Measurements from ENCODE around the gene LMTK2.

The LMTK2 gene

DNA sequence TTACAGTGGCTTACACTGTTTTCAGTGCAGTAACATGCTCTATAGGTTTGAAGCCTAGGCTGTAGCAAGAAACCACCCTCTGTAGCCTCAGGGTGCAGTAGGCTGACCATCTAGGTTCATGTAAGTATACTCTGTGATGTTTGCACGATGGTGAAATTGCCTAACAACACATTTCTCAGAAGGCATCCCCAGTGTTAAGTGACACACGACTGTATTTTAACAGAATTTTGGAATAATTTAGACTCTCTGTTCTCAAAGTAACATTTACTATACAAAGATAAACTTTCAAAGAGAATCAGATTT lies 60.0 kb downstream of the LMTK2 start:
- intact Hi-C loops (cut with DNase I) = loop anchor here (5.0 kb wide), 2 partner anchors 59 to 144 kb away; partner anchors contain the start of gene LMTK2
- no peak for DNase-seq

DNA sequence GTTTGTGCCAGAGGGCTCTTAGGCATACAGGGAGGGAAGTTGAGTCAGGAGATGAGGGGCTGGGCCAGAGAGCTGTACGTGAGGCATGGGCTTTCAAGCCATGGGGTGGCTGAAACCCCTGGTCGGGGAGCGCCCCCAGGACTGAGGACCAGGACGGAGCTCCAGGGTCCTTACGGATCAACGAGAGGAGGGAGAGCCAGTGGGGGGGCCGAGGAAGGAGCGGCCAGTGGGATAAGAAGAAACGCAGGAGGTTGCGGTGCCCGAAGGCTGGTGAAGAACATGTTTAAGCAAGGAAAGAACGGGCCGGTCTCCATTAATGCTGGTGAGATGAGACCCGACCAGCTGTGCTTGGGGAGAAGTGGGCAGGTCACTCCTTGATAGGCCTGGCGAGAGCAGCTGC lies 61.0 kb downstream of the LMTK2 start:
- intact Hi-C loops (cut with DNase I) = loop anchor here (5.0 kb wide), 2 partner anchors 60 to 145 kb away; partner anchors contain the start of gene LMTK2
- DNase-seq = no peak

DNA sequence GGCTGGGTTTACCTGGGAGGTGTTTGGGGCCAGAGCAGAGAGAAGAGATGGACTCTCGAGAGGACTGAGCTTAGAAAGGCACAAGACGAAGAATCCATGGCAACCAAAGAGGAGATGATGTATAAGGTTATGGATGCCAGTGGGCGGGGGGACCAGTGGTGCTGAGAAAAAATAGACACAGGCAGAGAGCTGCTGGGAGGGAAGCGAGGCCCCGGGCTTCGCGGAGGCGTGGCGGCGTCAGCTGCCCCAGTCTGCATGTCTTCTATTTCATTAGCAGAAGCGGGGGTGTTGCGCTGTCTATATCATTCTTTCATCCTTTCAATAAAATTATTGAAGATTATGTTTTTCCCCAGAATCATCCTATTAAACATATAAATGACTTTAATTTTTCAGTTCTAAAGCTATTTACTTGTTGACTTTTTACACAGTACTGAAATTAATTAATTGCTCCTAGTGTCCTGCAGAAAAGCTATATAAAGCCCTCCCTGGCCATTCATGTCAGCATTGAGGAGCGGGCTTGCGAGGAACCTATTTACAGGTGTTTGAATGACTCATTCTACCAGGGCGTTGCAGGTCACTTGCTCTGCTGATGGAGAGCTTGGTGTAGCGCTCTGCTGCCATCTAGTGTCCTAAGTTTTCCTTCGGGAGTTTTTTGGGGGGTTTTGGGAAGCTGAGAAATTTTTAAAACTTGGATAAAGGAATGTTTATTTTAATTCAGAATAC lies 61.7 kb downstream of the LMTK2 start:
- intact Hi-C loops (cut with DNase I) = loop anchor here (5.0 kb wide), 2 partner anchors 61 to 146 kb away; partner anchors contain the start of gene LMTK2
- DNase-seq = peak in 41 of 42 donors; percentile 34 to 88 (median 70)

DNA sequence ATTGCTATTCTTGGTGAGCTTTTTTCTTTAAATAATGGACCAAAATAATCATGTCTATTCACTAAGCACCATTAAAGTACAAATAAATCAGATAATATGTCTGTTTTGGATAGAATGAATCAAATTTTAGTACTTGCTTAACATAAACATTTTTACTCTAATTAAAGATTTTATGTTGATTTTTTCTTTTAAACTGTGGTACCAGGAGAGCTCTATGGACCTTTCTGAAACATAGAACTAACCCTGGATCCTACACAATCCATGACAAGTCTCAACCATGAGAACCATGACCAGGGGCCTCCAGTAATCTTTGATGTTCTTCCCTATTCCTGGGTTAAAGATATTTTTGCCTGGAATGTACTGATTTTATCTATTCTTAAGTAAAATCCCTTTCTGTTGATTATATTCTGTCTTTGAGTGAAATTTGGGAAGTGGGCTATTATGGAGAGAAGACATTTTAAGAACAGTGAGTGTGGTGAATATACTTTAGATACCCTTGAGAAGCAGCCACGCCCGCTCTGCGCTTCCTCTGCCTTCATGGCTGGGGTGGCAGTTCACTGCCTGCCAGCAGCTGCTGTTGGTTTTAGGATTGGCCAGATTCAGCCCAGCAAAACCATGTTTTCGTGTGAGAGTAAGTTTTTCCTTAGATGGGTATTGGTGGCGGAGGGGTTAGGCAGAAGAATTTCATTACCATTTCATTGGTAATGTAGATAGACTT lies 62.4 kb downstream of the LMTK2 start:
- DNase-seq = no peak
- intact Hi-C loops (cut with DNase I) = loop anchor here (5.0 kb wide), 2 partner anchors 62 to 147 kb away; partner anchors contain the start of gene LMTK2

DNA sequence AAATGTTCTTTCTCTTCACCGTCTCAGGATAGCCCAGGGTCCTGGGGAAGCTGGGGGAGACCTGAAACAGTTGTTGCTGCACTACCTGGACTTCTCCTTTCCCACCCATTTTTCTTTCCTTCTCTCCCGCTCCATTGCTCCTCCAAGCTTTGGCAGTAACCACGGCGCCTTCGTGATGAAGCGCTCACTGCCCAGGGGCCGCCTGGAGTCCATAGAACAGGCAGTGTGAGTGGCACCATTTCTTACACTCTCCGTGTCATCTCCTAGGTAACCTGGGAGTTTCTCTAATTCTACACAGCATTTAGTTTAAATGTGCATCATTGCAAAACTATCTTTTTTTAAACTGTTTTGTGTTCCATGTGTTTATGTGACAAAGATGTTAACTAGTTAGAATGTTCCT lies 64.3 kb downstream of the LMTK2 start:
- intact Hi-C loops (cut with DNase I) = no loop called here
- DNase-seq = no peak

DNA sequence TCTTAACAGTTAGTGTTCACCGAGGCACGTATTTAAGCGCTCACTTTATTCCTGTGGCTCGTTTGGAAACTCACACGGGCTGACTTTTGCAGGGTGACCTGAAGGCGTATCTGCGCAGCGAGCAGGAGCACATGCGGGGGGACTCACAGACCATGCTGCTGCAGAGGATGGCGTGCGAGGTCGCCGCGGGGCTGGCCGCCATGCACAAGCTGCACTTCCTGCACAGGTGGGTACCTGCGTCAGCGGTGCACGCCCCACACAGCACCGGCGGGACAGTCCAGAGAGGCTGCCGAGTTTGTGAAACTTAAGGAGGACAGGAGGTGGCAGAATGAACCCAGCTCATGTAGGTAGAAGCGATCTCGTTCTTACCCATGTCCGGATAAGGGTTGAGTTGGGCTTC lies 64.8 kb downstream of the LMTK2 start:
- intact Hi-C loops (cut with DNase I) = no loop called here
- no peak for DNase-seq

DNA sequence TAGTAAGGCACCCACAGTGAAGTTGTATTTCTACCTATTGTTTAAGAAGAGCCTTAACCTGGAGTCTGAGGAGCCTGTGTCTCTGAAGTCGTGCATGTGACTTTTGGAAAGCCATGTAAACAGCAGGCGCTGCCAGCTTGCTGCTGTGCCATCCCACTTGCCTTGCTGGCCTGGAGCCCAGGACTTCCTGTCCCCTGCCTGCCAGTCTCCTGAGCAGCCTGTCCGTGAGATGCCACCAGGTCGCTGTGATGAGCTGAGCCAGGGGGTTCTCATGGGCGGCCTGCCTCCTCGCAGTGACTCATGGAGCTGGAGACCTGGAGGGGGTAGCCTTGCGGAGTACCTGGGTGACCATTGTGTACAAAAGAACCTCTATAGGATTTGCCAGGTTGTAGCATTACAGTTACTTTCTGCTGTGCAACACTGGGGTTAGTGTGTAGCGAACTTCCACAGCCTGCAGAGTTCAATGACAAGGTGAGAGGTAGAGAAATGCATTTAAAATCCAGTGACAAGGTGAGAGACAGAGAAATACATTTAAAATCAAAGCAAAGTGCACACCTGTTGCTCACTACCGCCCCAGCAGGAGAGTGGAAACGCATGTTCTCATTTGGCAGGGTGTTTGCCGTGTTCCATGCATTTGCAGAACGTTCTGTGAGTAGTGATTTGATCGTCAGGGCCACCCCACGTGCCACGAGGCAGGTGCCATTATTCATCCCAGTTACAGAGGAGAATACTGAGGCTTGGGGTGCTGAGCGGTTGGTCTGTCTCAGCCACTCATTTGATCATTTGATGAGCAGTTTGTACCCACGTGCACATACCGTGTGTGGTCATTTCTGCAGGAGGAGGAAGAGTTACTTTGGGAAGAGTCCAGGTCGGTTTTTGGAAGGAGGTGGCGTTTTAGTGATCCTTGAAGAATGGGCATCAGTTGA lies 67.9 kb downstream of the LMTK2 start:
- DNase-seq = peak in 7 of 42 donors; percentile 32 to 60 (median 51)
- intact Hi-C loops (cut with DNase I) = no loop called here

DNA sequence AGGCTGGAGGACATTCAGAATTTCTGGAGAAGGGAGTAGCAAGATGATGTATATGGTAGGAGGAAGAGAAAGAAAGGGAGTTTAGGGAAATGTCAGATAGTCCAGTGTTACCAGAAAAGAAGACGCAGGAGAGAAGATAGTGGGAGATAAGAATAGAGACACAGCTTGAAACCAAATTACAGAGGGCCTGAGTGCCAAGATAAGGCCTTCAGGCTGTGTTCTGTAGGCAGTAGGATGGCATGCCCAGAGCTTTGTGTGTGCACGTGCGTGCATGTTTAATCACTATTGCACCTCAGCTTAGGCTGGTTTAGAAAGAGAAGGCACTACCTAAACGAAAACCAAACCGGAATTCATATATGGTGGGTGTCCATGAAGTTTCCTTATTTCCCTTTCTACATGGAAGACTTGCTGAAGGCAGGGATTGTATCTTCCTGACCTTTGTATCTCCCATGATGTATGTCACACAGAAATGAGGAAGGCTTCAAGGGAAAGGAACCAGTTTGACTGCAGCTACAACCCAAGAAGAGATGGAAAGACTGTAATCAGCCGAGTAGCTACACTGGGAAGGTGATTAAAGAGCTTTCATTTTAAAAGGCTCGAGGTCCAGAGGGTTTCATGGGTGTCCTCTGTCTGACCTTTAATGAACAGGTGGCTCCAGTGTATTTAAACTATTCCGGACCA lies 68.7 kb downstream of the LMTK2 start:
- DNase-seq = no peak
- intact Hi-C loops (cut with DNase I) = no loop called here

DNA sequence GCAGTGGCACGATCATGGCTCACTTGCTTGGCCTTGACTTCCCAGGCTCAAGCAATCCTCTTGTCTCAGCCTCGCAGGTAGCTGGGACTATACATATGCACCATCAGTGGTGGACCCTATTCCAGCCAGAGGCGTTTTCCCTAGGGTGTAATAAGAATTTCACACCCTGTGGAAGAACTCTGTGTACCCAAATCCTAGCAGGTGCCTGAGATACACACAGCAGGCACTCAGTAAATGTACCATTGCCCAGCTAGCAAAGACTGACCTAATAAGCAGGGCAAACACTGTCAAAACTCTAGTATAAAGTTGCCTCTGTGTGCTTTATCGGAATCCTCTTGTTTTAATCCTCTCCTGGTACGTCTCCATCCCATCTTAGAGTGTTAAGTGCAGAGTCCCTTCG lies 70.9 kb downstream of the LMTK2 start:
- no peak for DNase-seq

DNA sequence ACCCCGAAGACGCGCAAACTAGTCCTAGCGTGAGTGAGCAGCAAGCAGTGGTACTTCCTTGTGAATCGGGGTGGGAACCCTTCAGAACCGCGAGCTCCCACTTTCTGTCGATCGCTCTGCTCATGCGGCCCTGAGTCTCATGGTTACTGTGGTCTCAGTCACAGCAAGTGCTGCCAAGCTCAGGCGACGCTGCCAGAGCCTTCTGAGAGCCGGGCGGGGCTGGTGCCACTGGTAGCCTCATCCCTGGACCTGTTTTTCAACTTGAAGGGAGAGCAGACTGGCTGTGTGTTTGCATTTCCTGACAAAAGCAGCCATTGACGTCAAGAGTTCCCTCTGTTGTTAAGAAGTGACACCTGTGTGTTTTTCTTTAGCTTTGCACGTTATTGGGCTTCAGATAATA lies 71.7 kb downstream of the LMTK2 start:
- intact Hi-C loops (cut with DNase I) = no loop called here
- peak; percentile 46 to 88 (median 72) for DNase-seq

More for the DNA sequence above, 70.9 kb downstream of the LMTK2 start:
- intact Hi-C loops (cut with DNase I) = no loop called here

DNA sequence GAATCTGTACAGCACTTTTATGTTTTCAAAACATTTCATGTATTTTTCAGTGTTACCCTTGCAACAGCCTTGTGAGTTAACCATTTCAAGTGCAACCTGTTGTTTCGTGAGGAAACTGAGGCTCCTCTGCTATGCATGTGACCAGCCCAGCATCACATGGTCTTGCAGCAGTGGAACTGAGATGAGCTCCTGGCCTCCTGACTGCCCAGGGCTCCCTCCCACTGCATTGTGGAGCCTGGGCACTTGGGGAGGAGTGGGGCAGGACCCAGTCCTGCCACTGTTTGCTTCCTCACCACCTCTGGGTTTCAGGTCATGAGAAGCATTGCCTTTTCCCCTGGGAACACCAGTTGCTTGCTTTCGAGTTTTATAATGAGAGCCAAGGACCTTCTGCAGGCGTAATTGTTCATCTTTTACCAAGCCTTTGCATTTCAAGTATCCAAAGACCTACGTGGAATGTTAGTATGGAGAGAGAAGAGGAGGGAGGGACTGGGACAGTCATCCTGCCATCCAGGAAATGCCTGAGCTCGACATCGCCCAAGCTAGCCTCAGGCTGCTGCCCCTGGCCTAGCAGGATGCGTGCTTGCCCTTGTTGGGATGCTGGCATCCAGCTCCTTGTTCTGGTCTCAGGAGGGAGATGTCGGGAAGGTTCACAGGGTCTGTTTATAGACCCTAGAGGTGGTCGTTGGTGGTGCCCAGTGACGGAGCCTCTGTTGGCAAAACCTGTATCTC lies 72.3 kb downstream of the LMTK2 start:
- DNase-seq = no peak

DNA sequence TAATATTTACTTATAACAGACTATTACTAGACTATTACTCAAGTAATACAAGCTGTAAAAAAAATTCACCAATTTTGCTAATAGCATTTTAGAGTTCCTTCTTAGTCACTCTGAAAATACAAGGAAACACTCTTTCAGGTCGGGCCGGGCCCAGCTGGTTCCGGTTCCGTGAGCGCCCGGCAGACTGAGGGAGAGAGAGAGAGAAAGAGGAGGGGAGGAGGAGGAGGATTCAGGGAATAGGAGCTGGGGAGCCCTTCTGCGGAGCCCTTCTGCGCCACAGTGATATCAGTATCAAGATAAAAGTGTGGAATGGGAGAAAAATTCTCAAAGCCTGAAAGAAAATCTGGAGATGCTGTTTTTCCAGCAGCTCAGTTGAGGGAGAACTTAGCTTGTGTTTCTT lies 74.1 kb downstream of the LMTK2 start:
- intact Hi-C loops (cut with DNase I) = no loop called here

More for the DNA sequence above, 72.3 kb downstream of the LMTK2 start:
- intact Hi-C loops (cut with DNase I) = no loop called here

DNA sequence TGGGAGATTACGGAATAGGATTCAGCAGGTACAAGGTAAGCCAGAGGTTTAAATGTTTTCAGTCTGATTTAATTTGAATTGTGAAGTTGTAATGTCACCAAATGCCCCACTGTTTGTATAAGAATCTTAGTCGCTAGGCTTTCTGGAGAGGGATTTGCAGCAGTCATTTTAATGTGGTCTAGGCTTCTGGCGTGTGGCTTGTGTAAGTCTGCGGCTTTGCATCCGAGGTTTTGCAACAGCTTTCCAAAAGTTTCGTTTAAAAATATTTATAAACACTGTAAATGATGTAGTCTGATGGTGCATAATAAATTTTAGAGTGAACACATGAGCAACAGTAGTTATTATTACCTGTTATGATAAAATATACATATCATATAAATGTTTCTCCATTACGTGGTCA lies 78.4 kb downstream of the LMTK2 start:
- no peak for DNase-seq
- intact Hi-C loops (cut with DNase I) = no loop called here

More for the DNA sequence above, 74.1 kb downstream of the LMTK2 start:
- no peak for DNase-seq

DNA sequence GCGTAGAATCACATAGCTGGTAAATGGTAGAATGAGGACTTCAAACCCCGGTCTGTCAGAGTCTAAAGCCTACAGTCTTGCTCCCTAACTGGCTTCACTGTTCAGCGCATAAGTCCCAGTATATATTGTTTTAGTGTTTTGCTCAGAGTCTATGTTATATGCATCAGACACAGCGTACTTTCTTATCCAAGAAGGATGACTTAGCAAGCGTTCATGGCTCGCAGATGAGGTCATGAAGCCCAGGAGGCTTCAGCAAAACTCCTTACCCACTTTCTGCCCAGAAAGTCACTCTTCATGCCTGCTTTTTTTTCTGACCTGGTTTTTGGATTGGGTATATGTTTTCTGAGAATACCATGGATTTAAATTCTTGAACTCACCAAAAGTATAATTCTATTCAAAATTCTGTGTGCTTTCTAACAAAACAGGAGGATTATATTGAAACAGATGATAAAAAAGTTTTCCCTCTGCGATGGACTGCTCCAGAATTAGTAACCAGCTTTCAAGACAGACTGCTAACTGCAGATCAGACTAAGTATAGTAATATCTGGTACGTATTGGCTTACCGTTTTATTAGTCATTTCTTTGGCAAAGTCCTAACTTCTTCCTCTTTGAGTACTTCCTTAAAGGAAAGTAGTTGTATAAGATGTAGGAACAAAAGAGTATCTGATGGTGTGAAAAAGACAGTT lies 79.9 kb downstream of the LMTK2 start:
- no peak for DNase-seq
- intact Hi-C loops (cut with DNase I) = no loop called here

DNA sequence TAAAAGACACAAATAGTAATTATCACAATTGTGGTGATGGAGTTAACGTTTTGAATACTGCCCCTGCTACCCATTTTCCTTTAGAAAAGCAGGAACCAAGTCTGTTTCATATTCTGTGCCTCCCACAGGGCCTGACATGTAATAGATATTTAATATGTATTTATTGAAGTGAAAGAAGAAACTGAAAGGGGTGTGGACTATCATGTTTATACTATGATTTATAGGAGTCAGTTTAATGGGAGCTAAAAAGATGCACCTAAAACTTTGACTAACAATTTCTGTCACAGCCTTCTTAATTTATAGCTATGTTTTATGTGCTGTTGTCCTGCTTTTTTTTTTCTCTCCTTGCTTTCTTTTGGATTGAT lies 80.5 kb downstream of the LMTK2 start:
- DNase-seq = no peak

DNA sequence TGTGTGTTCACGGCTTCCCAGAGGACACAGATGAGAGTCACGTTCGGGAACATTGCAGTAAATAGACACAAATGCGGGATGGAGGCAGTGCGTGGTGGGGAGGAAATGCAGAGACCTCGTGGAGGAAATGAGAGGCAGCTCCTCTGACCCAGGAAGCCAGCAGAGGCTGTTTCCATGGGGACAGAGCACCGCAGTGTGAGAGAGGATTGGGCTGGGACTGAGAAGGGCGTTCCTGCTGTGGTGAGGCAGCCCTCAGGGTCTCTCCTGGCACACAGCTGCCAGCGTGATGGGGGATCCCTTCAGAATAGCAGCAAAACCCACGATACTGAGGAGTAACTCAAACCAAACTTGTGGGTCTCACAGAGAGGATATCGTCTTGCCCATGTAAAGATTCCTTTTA lies 82.9 kb downstream of the LMTK2 start:
- intact Hi-C loops (cut with DNase I) = no loop called here
- DNase-seq = no peak

More for the DNA sequence above, 80.5 kb downstream of the LMTK2 start:
- intact Hi-C loops (cut with DNase I) = no loop called here

DNA sequence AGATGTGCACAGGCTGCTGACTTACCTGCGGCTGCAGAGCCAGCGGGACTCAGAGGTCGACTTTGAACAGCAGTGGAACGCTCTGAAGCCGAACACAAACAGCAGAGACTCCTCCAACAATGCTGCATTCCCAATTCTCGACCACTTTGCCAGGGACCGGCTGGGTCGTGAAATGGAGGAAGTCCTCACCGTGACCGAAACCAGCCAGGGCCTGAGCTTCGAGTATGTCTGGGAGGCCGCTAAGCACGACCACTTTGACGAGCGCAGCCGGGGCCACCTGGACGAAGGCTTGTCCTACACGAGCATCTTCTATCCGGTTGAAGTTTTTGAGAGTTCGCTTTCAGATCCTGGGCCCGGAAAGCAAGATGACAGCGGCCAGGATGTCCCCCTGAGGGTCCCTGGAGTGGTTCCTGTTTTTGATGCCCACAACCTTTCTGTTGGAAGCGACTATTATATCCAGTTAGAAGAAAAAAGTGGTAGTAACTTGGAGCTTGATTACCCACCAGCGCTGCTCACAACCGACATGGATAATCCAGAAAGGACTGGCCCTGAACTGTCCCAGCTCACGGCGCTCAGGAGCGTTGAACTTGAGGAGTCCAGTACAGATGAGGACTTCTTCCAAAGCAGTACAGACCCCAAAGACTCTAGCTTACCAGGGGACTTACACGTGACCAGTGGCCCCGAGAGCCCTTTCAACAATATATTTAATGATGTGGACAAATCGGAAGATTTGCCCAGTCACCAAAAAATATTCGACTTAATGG lies 85.2 kb downstream of the LMTK2 start:
- intact Hi-C loops (cut with DNase I) = no loop called here
- peak in 2 of 42 donors; percentile 4 to 27 for DNase-seq
